Endodermal cell (in vitro differentiated cells): ENCODE results near the gene GTF2IRD1. TPM values are rescaled to one million over a fixed set of nuclear protein-coding genes. Genes with fewer than 3 reads are reported as not detected.

Experiments used
- DNase-seq: peaks from one replicate; pipeline ENCODE4 v3.0.0-alpha.2; 2017
- H3K27ac ChIP-seq: 2 replicates; pipeline ENCODE4 v1.5.1; 2013; ENCODE audit warnings: mild to moderate bottlenecking, low read depth, low read length, moderate library complexity
- H3K27me3 ChIP-seq: 2 replicates; pipeline ENCODE4 v1.6.1; 2013; ENCODE audit warnings: mild to moderate bottlenecking, low read length, moderate library complexity; ENCODE audit not compliant: insufficient read depth, control insufficient read depth, poor library complexity, severe bottlenecking
- H3K36me3 ChIP-seq: 2 replicates; pipeline ENCODE4 v1.7.0; 2013; ENCODE audit warnings: mild to moderate bottlenecking, low read length, moderate library complexity; ENCODE audit not compliant: control insufficient read depth, insufficient read depth
- H3K4me1 ChIP-seq: one replicate; pipeline ENCODE4 v1.7.0; 2013; ENCODE audit warnings: low read length; ENCODE audit not compliant: control insufficient read depth, insufficient read depth
- H3K4me3 ChIP-seq: 2 replicates; pipeline ENCODE4 v1.5.1; 2013; ENCODE audit warnings: mild to moderate bottlenecking, low read length, moderate library complexity
- H3K9ac ChIP-seq: 2 replicates; pipeline ENCODE4 v1.6.1; 2013; ENCODE audit warnings: mild to moderate bottlenecking, low read length, moderate library complexity; ENCODE audit not compliant: poor library complexity, severe bottlenecking; ENCODE audit errors: extremely low read depth
- H3K9me3 ChIP-seq: 2 replicates; pipeline ENCODE4 v1.6.1; 2013; ENCODE audit warnings: mild to moderate bottlenecking, low read length, moderate library complexity; ENCODE audit not compliant: control insufficient read depth
- H3K27ac Mint-ChIP-seq: 2 replicates; pipeline ENCODE4 v1.8.0; 2020; ENCODE audit warnings: mixed read lengths
- H3K27me3 Mint-ChIP-seq: 2 replicates; pipeline ENCODE4 v1.8.0; 2021; ENCODE audit warnings: mild to moderate bottlenecking, mixed read lengths; ENCODE audit not compliant: insufficient read depth
- H3K36me3 Mint-ChIP-seq: 2 replicates; pipeline ENCODE4 v1.8.0; 2020; ENCODE audit warnings: low read depth, mixed read lengths
- H3K4me1 Mint-ChIP-seq: 2 replicates; pipeline ENCODE4 v1.8.0; 2020; ENCODE audit warnings: mixed read lengths
- H3K4me3 Mint-ChIP-seq: 2 replicates; pipeline ENCODE4 v1.8.0; 2020; ENCODE audit warnings: mild to moderate bottlenecking, moderate library complexity, mixed read lengths
- H3K9me3 Mint-ChIP-seq: 2 replicates; pipeline ENCODE4 v1.8.0; 2020; ENCODE audit warnings: mild to moderate bottlenecking, mixed read lengths
- WGBS, 2 experiments: methylation state at CpG; one replicate each; pipeline versions ENCODE4 v1.1.5 to v1.1.7; 2013; ENCODE audit warnings: missing lambda C conversion rate in 2 of 2, mixed read lengths in 1 of 2; ENCODE audit not compliant: insufficient coverage in 1 of 2, insufficient read length in 1 of 2; 5-methylcytosine and 5-hydroxymethylcytosine counted together
- total RNA-seq, 2 donors: library from RNA; stranded (reverse); fragmentation: NEBNext Ultra II Directional in 1 of 2; extraction: Animal tissue kit (Norgen Biotek cat#: 25700) in 1 of 2; gene quantifications; 2 replicates in 1 of 2; 3 replicates in 1 of 2; pipeline ENCODE4 v1.2.1, GENCODE V29; 2021
- TF ChIP-seq, protein P1 (sequence below): fragments of 200-600 bp; sonication (generic); conservative IDR thresholded peaks from 2 replicates; pipeline ENCODE4 v1.5.0; 2021; ENCODE audit warnings: antibody characterized with exemption, mild to moderate bottlenecking

GTF2IRD1 gene
- total RNA-seq, 2 donors from 2014 or later: 54.8 to 84.4 TPM

DNA sequence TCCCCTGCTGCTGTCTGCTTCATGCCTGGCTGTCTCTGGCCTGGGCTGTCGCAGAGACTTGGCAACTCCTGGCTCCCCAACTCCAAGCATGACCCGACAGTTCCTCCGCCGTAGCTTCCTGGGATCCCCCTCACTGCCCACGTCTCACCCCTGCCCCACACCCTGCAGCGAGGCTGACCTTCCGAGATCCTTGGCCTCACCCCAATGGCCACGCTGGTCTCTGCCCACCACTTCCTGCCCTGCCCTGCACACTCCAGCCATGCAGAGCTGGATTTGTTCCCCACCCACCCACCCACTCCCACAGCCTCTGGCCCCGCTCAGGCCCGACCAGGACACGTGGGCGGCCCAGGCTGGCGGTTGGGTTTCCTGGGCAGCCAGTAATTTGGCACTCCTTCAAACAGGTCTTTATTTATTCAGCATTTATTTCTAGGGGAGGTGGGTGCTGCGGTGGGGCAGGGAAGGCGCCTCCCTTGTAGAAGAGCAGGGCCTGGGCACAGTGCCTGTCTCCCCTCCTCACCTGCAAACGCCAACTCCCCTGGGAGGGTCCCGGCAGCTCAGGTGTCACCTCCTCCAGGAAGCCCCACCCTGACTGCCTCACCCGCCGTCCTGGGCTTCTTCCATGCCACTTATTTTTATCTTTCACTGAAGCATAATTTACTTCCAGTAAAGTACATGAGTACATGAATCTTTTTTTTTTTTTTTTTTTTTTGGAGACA, 25.5 kb downstream of the GTF2IRD1 start:
- H3K4me3 ChIP-seq: no peak overlapping the region
- H3K27me3 ChIP-seq: no peaks in the 10 kb centered on the region
- no peaks in the 10 kb centered on the region for H3K4me1 ChIP-seq
- Mint-ChIP-seq H3K4me3 (no peak overlapping the region), H3K27me3 (no peaks in the 10 kb centered on the region), H3K9me3 (no peaks in the 10 kb centered on the region), H3K36me3 (peaks cover 13% of the 10 kb centered on the region), H3K4me1 (peaks cover 10% of the 10 kb centered on the region), H3K27ac (no peak overlapping the region)
- no peaks in the 10 kb centered on the region for H3K9me3 ChIP-seq
- DNase-seq: no peak
- 92 to 97% methylated on average over 7 to 19 of the region's 19 CpGs for WGBS, 2 experiments
- no peak overlapping the region for H3K9ac ChIP-seq
- peak overlapping the region; percentile 97 for H3K27ac ChIP-seq
- H3K36me3 ChIP-seq: peaks cover 3% of the 10 kb centered on the region
- TF ChIP-seq, protein P1, sequence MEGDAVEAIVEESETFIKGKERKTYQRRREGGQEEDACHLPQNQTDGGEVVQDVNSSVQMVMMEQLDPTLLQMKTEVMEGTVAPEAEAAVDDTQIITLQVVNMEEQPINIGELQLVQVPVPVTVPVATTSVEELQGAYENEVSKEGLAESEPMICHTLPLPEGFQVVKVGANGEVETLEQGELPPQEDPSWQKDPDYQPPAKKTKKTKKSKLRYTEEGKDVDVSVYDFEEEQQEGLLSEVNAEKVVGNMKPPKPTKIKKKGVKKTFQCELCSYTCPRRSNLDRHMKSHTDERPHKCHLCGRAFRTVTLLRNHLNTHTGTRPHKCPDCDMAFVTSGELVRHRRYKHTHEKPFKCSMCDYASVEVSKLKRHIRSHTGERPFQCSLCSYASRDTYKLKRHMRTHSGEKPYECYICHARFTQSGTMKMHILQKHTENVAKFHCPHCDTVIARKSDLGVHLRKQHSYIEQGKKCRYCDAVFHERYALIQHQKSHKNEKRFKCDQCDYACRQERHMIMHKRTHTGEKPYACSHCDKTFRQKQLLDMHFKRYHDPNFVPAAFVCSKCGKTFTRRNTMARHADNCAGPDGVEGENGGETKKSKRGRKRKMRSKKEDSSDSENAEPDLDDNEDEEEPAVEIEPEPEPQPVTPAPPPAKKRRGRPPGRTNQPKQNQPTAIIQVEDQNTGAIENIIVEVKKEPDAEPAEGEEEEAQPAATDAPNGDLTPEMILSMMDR: no peak

GRCh38 chr7:74479961-74480829, 26.5 kb downstream of the GTF2IRD1 start:
- Histone ChIP-seq H3K4me1 (no peaks in the 10 kb centered on the region), H3K27me3 (no peaks in the 10 kb centered on the region), H3K9me3 (no peaks in the 10 kb centered on the region), H3K36me3 (peaks cover 9% of the 10 kb centered on the region), H3K27ac (peak overlapping the region; percentile 97), H3K4me3 (no peak overlapping the region), H3K9ac (no peak overlapping the region)
- no peak overlapping the region for H3K27ac Mint-ChIP-seq
- peaks cover 14% of the 10 kb centered on the region for H3K36me3 Mint-ChIP-seq
- 64 to 76% methylated on average over 31 to 40 of the region's 40 CpGs for WGBS, 2 experiments
- no peak overlapping the region for H3K4me3 Mint-ChIP-seq
- H3K27me3 Mint-ChIP-seq: no peaks in the 10 kb centered on the region
- no peaks in the 10 kb centered on the region for H3K9me3 Mint-ChIP-seq
- peaks cover 10% of the 10 kb centered on the region for H3K4me1 Mint-ChIP-seq
- TF ChIP-seq, protein P1: no peak
- DNase-seq: peak; percentile 88

DNA sequence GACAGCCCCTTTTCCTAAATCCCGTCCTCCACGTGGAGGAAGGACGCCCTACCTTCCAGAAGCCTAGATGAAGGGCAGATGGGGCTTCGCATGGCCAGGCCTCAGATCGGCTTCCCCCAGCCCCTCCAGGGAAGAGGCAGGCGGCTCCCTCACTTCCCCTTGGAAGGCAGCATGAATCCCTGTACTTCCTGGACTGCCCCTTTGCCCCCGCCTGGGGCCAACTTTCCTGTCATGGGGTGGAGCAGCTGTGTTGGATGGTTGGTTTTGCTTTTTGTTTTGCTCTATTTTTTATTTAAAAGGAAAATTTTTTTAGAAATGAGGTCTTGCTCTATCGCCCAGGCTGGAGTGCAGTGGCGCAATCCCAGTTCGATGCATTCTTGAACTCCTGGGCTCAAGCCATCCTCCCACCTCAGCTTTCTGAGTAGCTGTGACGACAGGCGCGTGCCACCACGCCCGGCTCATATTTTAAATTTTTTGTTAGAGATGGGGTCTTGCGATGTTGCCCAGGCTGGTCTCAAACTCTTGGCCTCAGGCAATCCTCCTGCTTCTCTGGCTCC, 27.2 kb downstream of the GTF2IRD1 start:
- H3K4me1 ChIP-seq: no peaks in the 10 kb centered on the region

More for the DNA sequence above, 27.2 kb downstream of the GTF2IRD1 start:
- Histone ChIP-seq H3K27me3 (no peaks in the 10 kb centered on the region), H3K9ac (no peak overlapping the region), H3K9me3 (no peaks in the 10 kb centered on the region), H3K4me3 (no peak overlapping the region), H3K36me3 (peaks cover 9% of the 10 kb centered on the region), H3K27ac (peak overlapping the region; percentile 97)
- DNase-seq: no peak
- H3K9me3 Mint-ChIP-seq: no peaks in the 10 kb centered on the region
- H3K27ac Mint-ChIP-seq: no peak overlapping the region
- no peaks in the 10 kb centered on the region for H3K27me3 Mint-ChIP-seq
- H3K4me3 Mint-ChIP-seq: no peak overlapping the region
- TF ChIP-seq, protein P1: no peak
- H3K36me3 Mint-ChIP-seq: peaks cover 14% of the 10 kb centered on the region
- WGBS, 2 experiments: 86 to 92% methylated on average over 13 to 16 of the region's 16 CpGs
- peaks cover 10% of the 10 kb centered on the region for H3K4me1 Mint-ChIP-seq
